HepG2 (cell line): Measurements from ENCODE around the gene CABLES2. TPM values are rescaled to one million over a fixed set of nuclear protein-coding genes. Genes with fewer than 3 reads are reported as not detected.

ENCODE experiments used
- AHR ChIP-seq: IDR thresholded peaks from 2 replicates; pipeline ENCODE4 v1.6.1; 2018; ENCODE audit warnings: missing genetic modification reagents, missing compliant biosample characterization
- CCAR2 ChIP-seq: fragments of 200-400 bp; formaldehyde crosslinking; optimal IDR thresholded peaks from 2 replicates; pipeline ENCODE3; 2018; ENCODE audit warnings: low read depth, mild to moderate bottlenecking, low read length, moderate library complexity
- CENPX ChIP-seq: sonication (generic); formaldehyde crosslinking; IDR thresholded peaks from 2 replicates; pipeline ENCODE4 v1.9.0; 2021; ENCODE audit warnings: mild to moderate bottlenecking, missing genetic modification reagents, moderate library complexity
- CTCF ChIP-seq: sonication (generic); formaldehyde crosslinking; IDR thresholded peaks from 2 replicates; pipeline ENCODE4 v1.5.0; 2020; ENCODE audit warnings: mild to moderate bottlenecking, missing genetic modification reagents, moderate library complexity
- HNRNPL ChIP-seq: fragments of 200-400 bp; formaldehyde crosslinking; IDR thresholded peaks from 2 replicates; pipeline ENCODE4 v1.6.1; 2017; ENCODE audit warnings: mild to moderate bottlenecking, low read depth, low read length
- MAZ ChIP-seq, 2 experiments: sonication (generic) in 1 of 2; formaldehyde crosslinking in 1 of 2; IDR thresholded peaks; 2 replicates each; pipeline versions ENCODE4 v1.5.0 to v1.6.1; 2012 to 2020; ENCODE audit warnings: low read depth in 2 of 2, mild to moderate bottlenecking in 2 of 2, borderline replicate concordance in 1 of 2, improper control_type of control experiment in 1 of 2, low read length in 1 of 2, missing genetic modification reagents in 1 of 2, moderate library complexity in 1 of 2
- PAWR ChIP-seq: sonication (generic); formaldehyde crosslinking; IDR thresholded peaks from 2 replicates; pipeline ENCODE4 v1.4.0; 2020; ENCODE audit warnings: missing genetic modification reagents, mild to moderate bottlenecking, borderline replicate concordance
- PCBP2 ChIP-seq: fragments of 200-400 bp; formaldehyde crosslinking; optimal IDR thresholded peaks from 2 replicates; pipeline ENCODE3; 2018; ENCODE audit warnings: low read length, low read depth; ENCODE audit not compliant: poor library complexity, severe bottlenecking
- PITX1 ChIP-seq: sonication (generic); formaldehyde crosslinking; IDR thresholded peaks from 2 replicates; pipeline ENCODE4 v1.5.1; 2020; ENCODE audit warnings: mild to moderate bottlenecking, missing genetic modification reagents
- SP2 ChIP-seq: sonication (generic); formaldehyde crosslinking; IDR thresholded peaks from 2 replicates; pipeline ENCODE4 v1.5.1; 2020; ENCODE audit warnings: mild to moderate bottlenecking, missing genetic modification reagents
- SP4 ChIP-seq: sonication (generic); formaldehyde crosslinking; IDR thresholded peaks from 2 replicates; pipeline ENCODE4 v1.8.1; 2023; ENCODE audit warnings: mild to moderate bottlenecking, missing genetic modification reagents
- STAT5B ChIP-seq: sonication (generic); formaldehyde crosslinking; IDR thresholded peaks from 2 replicates; pipeline ENCODE4 v1.4.0; 2020; ENCODE audit warnings: missing genetic modification reagents
- ZFP90 ChIP-seq: sonication (generic); formaldehyde crosslinking; IDR thresholded peaks from 2 replicates; pipeline ENCODE4 v1.8.0; 2022; ENCODE audit warnings: missing genetic modification reagents, mild to moderate bottlenecking, inconsistent platforms, borderline replicate concordance
- ZNF510 ChIP-seq: sonication (generic); formaldehyde crosslinking; IDR thresholded peaks from 2 replicates; pipeline ENCODE4 v1.4.0; 2020; ENCODE audit warnings: low read depth, mild to moderate bottlenecking, missing genetic modification reagents
- ZNF512B ChIP-seq: sonication (generic); formaldehyde crosslinking; IDR thresholded peaks from 2 replicates; pipeline ENCODE4 v1.5.1; 2020; ENCODE audit warnings: missing genetic modification reagents, mild to moderate bottlenecking, borderline replicate concordance
- ZNF557 ChIP-seq: sonication (generic); formaldehyde crosslinking; IDR thresholded peaks from 2 replicates; pipeline ENCODE4 v1.4.0; 2020; ENCODE audit warnings: missing genetic modification reagents
- ZSCAN9 ChIP-seq: IDR thresholded peaks from 2 replicates; pipeline ENCODE4 v1.6.1; 2016; ENCODE audit warnings: borderline replicate concordance
- ZZZ3 ChIP-seq: sonication (generic); formaldehyde crosslinking; IDR thresholded peaks from 2 replicates; pipeline ENCODE4 v1.4.0; 2020; ENCODE audit warnings: missing genetic modification reagents, mild to moderate bottlenecking, borderline replicate concordance
- polyA plus RNA-seq, 8 experiments: library from polyadenylated mRNA; depleted of rRNA in 3 of 8; stranded (reverse) in 7 of 8; unstranded in 1 of 8; fragments of >200 nt; fragmentation: Illumina TruSeq in 4 of 8; extraction: Trizol in 4 of 8; gene quantifications; 2 replicates each; pipeline versions ENCODE4 v1.2.1 to v1.2.3, GENCODE V29; 2011 to 2016; ENCODE audit warnings: low read depth in 4 of 8, missing spikeins in 1 of 8, mixed read lengths in 1 of 8; ENCODE audit not compliant: insufficient read depth in 1 of 8
- total RNA-seq, 5 experiments: library from RNA; depleted of rRNA; stranded (reverse); fragments of >200 nt; fragmentation: Illumina TruSeq; extraction: Trizol; gene quantifications; 2 replicates each; pipeline ENCODE4 v1.2.3, GENCODE V29; 2016; ENCODE audit warnings: low read depth in 1 of 5
- TF ChIP-seq, protein P1 (sequence below): sonication (generic); formaldehyde crosslinking; IDR thresholded peaks from 2 replicates; pipeline ENCODE4 v1.4.0; 2020; ENCODE audit warnings: missing genetic modification reagents, mild to moderate bottlenecking, borderline replicate concordance
- TF ChIP-seq, protein P2 (sequence below): sonication (generic); formaldehyde crosslinking; IDR thresholded peaks from 2 replicates; pipeline ENCODE4 v1.9.0; 2022; ENCODE audit warnings: missing genetic modification reagents, mild to moderate bottlenecking, borderline replicate concordance

Gene CABLES2
- total and polyA plus RNA-seq, 2 of the 13 experiments (the other 11 are each of a cell fraction or from before 2014, with no cell fraction given), result 5.2 to 9.7 TPM

DNA sequence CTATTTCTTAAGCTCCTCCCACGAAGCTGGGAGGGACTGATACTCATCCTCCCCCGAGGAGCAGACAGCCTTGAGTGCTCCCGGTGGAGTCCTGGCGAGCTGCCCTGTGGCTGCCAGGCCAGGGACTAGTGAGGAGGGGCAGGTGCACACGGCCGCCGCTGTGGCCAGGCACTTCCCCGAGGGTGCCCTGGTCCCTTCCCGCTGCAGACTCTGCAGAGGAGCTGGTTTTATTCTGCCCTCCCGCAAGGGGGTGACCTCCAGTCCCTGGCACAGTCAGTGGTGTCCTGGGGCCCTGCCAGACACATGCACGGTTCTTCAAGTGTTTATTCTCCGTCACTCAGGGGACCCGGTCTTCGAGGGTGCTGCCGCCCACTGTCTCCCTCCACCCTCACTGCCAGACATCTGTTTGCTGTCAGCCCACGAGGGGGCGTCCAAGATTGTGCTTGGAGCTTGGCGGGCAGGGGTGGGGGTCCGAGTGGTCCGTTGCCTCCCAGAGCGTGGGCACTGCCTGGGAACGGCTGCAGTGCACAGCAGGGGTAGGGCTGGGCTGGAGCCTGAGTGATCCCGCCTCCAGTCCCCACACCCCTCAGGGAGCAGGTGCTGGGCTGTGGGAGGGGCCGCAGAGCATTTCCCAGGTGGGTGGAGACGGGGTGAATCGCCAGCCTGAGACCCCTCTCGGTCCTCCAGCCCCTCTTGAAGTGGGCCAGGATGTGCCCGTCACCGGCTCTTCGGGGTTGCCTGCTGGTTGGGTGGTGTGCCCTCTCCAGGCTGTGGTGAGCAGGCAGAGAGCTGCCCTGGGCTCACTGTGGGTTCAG, 3.1 kb upstream of the CABLES2 start (continued):
- TF ChIP-seq SP2 (CRISPR knock-in tag), result peak; percentile 25; the same call in 1 of the 2 replicates
- 0 out of 2 replicates have a peak, but pooled peaks have one; percentile 72 for TF ChIP-seq ZNF510 (CRISPR knock-in tag)
- peak; percentile 58; the same call in 1 of the 2 replicates for TF ChIP-seq MAZ (IDR thresholded peaks at IDR 0.05; ENCODE audit: borderline replicate concordance, low read depth, low read length)
- TF ChIP-seq MAZ (CRISPR knock-in tag; IDR thresholded peaks at IDR 0.05; ENCODE audit: low read depth), result peak; percentile 76
- TF ChIP-seq ZZZ3 (CRISPR knock-in tag), result peak; percentile 48; the same call in 1 of the 2 replicates
- TF ChIP-seq CTCF (CRISPR knock-in tag), result peak; percentile 96
- 0 out of 2 replicates have a peak, but pooled peaks have one; percentile 82 for TF ChIP-seq PAWR (CRISPR knock-in tag)
- no peak for TF ChIP-seq CENPX (CRISPR knock-in tag)
- TF ChIP-seq SP4 (CRISPR knock-in tag), result peak; percentile 56; the same call in 1 of the 2 replicates
- TF ChIP-seq HNRNPL, result peak; percentile 93
- TF ChIP-seq STAT5B (CRISPR knock-in tag), result 0 out of 2 replicates have a peak, but pooled peaks have one; percentile 5
- 0 out of 2 replicates have a peak, but pooled peaks have one; percentile 1 for TF ChIP-seq PITX1 (CRISPR knock-in tag)
- no peak for TF ChIP-seq ZSCAN9
- TF ChIP-seq ZNF557, result no peak
- TF ChIP-seq ZFP90 (CRISPR knock-in tag), result peak; percentile 68; the same call in 1 of the 2 replicates
- TF ChIP-seq ZNF512B (CRISPR knock-in tag), result no peak
- TF ChIP-seq, protein P1, sequence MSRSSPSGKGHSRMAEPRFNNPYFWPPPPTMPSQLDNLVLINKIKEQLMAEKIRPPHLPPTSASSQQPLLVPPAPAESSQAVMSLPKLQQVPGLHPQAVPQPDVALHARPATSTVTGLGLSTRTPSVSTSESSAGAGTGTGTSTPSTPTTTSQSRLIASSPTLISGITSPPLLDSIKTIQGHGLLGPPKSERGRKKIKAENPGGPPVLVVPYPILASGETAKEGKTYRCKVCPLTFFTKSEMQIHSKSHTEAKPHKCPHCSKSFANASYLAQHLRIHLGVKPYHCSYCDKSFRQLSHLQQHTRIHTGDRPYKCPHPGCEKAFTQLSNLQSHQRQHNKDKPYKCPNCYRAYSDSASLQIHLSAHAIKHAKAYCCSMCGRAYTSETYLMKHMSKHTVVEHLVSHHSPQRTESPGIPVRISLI, result 0 out of 2 replicates have a peak, but pooled peaks have one; percentile 13
- TF ChIP-seq CCAR2, result no peak
- TF ChIP-seq AHR (CRISPR knock-in tag), result peak; percentile 75; the same call in 1 of the 2 replicates
- no peak for TF ChIP-seq PCBP2
- TF ChIP-seq, protein P2, sequence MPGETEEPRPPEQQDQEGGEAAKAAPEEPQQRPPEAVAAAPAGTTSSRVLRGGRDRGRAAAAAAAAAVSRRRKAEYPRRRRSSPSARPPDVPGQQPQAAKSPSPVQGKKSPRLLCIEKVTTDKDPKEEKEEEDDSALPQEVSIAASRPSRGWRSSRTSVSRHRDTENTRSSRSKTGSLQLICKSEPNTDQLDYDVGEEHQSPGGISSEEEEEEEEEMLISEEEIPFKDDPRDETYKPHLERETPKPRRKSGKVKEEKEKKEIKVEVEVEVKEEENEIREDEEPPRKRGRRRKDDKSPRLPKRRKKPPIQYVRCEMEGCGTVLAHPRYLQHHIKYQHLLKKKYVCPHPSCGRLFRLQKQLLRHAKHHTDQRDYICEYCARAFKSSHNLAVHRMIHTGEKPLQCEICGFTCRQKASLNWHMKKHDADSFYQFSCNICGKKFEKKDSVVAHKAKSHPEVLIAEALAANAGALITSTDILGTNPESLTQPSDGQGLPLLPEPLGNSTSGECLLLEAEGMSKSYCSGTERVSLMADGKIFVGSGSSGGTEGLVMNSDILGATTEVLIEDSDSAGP (CRISPR knock-in tag), result peak; percentile 59; the same call in 1 of the 2 replicates
